Cardiac muscle cell (in vitro differentiated cells and primary cell): Measurements from ENCODE around the gene CSMD2. TPM values are rescaled to one million over a fixed set of nuclear protein-coding genes. Genes with fewer than 3 reads are reported as not detected.

ENCODE experiments used
- DNase-seq, 2 donors: peaks; one replicate each; pipeline versions ENCODE4 v3.0.0 to v3.0.0-alpha.2; 2010 to 2017; ENCODE audit warnings: low read depth in 1 of 2, low spot score in 1 of 2
- H3K27ac ChIP-seq: fragments of 200-600 bp; sonication (generic); 2 replicates; pipeline ENCODE4 v1.5.1; 2016
- H3K27me3 ChIP-seq: fragments of 200-600 bp; sonication (generic); 2 replicates; pipeline ENCODE4 v1.6.0; 2016; ENCODE audit warnings: control low read depth
- H3K36me3 ChIP-seq: fragments of 200-600 bp; sonication (generic); 2 replicates; pipeline ENCODE4 v1.5.1; 2016; ENCODE audit warnings: control low read depth
- H3K4me1 ChIP-seq: fragments of 200-600 bp; sonication (generic); 2 replicates; pipeline ENCODE4 v1.8.1; 2017; ENCODE audit warnings: low read depth, mild to moderate bottlenecking, mixed run types
- H3K4me3 ChIP-seq: fragments of 200-600 bp; sonication (generic); 2 replicates; pipeline ENCODE4 v1.5.1; 2016; ENCODE audit warnings: mild to moderate bottlenecking
- H3K9me3 ChIP-seq: fragments of 200-600 bp; sonication (generic); 2 replicates; pipeline ENCODE4 v1.5.1; 2017; ENCODE audit warnings: low read depth, mild to moderate bottlenecking, control low read depth
- CTCF ChIP-seq: IDR thresholded peaks from 2 replicates; pipeline ENCODE4 v1.5.1; 2012; ENCODE audit warnings: low read depth, mild to moderate bottlenecking, low read length
- polyA plus RNA-seq: library from polyadenylated mRNA; unstranded; fragments of >200 nt; fragmentation: Nextera tagmentation; extraction: Ambion mirVana; gene quantifications from 2 replicates; pipeline ENCODE4 v1.2.1, GENCODE V29; 2016
- total RNA-seq: library from RNA; depleted of rRNA; stranded (reverse); fragments of >200 nt; gene quantifications from 2 replicates; pipeline ENCODE4 v1.2.3, GENCODE V29; 2016

Gene CSMD2
- total and polyA plus RNA-seq, 2 experiments from 2014 or later: 0.24 TPM; not detected in 1

DNA sequence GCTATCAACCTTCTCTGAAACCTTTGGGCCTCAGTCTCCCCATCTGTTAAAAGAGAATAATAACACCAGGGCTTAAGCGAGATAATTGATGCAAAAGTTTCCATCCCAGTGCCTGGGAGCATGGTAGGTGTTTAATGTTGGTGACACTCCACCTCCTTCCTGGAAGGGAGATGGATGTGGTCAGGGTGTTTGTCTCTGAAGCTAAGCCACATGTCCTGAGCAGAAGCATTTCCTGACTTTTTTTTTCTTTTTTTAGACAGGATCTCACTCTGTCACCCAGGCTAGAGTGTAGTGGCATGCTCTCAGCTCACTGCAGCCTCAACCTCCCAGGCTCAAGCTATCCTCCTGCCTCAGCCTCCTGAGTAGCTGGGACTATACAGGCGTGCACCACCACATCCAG lies 373.8 kb downstream of the CSMD2 start:
- H3K4me1 ChIP-seq: no peaks in the 10 kb centered on the region
- H3K4me3 ChIP-seq: no peak overlapping the region
- H3K36me3 ChIP-seq: no peaks in the 10 kb centered on the region
- no peaks in the 10 kb centered on the region for H3K27me3 ChIP-seq
- no peak overlapping the region for H3K27ac ChIP-seq
- no peak for DNase-seq
- TF ChIP-seq CTCF: no peak
- H3K9me3 ChIP-seq: no peaks in the 10 kb centered on the region

DNA sequence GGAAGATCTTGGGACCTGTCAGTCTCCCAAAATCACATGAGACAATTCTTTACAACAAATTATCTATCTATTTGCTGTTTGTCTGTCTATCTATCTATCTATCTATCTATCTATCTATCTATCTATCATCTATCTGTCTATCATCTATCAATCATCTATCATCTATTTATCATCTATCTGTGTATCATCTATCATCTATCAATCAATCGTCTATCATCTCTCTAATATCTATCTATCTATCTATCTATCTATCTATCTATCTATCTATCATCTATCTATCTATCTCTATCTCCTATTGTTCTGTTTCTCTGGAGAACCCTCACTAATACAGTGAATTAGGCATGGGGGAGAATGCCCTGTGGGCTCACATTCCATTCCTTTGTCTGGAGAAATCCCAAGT lies 374.5 kb downstream of the CSMD2 start:
- no peaks in the 10 kb centered on the region for H3K4me1 ChIP-seq
- H3K9me3 ChIP-seq: no peaks in the 10 kb centered on the region
- H3K4me3 ChIP-seq: no peak overlapping the region
- H3K36me3 ChIP-seq: no peaks in the 10 kb centered on the region
- H3K27ac ChIP-seq: no peak overlapping the region
- no peak for TF ChIP-seq CTCF
- no peak for DNase-seq
- no peaks in the 10 kb centered on the region for H3K27me3 ChIP-seq

DNA sequence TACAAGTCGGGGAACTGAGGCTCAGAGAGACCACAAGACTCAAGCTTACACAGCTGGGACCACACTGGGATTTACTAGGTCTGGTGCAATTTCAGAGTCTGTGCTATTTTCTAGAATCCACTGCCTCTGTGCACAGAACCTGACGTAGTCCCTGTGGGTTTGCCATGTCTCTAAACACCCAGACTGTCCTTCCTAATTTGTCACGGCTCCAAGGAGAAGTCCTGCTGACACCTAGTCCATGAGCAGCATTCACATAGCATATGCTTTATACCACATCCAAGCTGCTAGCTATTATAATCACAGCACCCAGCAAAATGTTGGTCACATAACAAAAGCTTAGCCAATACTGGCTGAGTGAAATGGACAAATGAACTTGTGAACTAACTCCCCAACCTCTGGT lies 380.2 kb downstream of the CSMD2 start:
- Histone ChIP-seq H3K27me3 (no peaks in the 10 kb centered on the region), H3K36me3 (no peaks in the 10 kb centered on the region), H3K4me1 (peaks cover 11% of the 10 kb centered on the region), H3K27ac (no peak overlapping the region), H3K4me3 (no peak overlapping the region), H3K9me3 (no peaks in the 10 kb centered on the region)
- no peak for DNase-seq
- TF ChIP-seq CTCF: no peak

DNA sequence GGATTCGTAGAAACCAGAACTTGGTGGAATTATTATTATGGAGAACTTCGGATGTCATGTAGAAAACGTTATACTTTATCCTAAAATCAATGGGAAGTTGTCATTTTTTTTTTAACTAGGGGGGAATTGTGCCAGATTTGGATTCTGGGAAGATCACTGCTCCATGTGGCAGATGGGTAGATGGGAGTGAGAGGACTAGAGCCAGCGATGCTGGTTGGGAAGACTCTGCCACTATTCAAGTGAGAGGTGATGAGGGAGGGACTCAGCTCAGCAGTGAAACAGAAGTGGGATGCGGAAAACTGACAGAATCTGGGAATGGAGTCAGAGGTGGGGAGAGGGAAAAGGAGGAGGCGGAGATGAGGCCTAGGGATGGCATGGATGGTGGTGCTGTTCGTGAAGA lies 382.3 kb downstream of the CSMD2 start:
- no peak for DNase-seq
- Histone ChIP-seq H3K9me3 (no peaks in the 10 kb centered on the region), H3K27ac (no peak overlapping the region), H3K4me1 (peaks cover 11% of the 10 kb centered on the region), H3K27me3 (no peaks in the 10 kb centered on the region), H3K4me3 (no peak overlapping the region), H3K36me3 (no peaks in the 10 kb centered on the region)
- no peak for TF ChIP-seq CTCF

DNA sequence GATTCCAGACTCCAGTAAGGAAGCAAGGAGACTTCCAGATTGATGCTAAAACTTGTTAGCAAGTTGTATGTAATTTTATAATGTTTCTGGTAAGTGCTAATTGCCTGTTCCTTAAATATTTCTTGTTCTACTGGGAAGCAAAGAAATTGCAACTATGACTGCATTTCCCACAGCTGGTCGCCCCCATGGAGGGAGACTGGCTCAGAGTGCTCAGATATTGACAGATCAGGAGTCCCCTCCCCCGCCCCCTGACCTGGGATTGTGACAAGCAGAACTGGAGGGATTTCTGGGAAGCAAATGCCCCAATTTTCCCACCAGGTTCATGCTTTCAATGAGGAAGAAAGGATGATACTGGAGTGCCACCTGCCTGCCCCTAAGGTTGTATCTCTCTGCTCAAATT lies 383.4 kb downstream of the CSMD2 start:
- no peak overlapping the region for H3K27ac ChIP-seq
- H3K4me3 ChIP-seq: no peak overlapping the region
- TF ChIP-seq CTCF: no peak
- no peaks in the 10 kb centered on the region for H3K9me3 ChIP-seq
- H3K27me3 ChIP-seq: no peaks in the 10 kb centered on the region
- no peaks in the 10 kb centered on the region for H3K36me3 ChIP-seq
- H3K4me1 ChIP-seq: peaks cover 11% of the 10 kb centered on the region
- DNase-seq: no peak

GRCh38 chr1:33777337-33777736 lies 387.7 kb downstream of the CSMD2 start:
- H3K4me1 ChIP-seq: peaks cover 11% of the 10 kb centered on the region
- TF ChIP-seq CTCF: no peak
- DNase-seq: no peak

More at GRCh38 chr1:33777337-33777736, 387.7 kb downstream of the CSMD2 start:
- H3K27ac ChIP-seq: no peak overlapping the region
- no peaks in the 10 kb centered on the region for H3K36me3 ChIP-seq
- no peak overlapping the region for H3K4me3 ChIP-seq
- no peaks in the 10 kb centered on the region for H3K9me3 ChIP-seq
- no peaks in the 10 kb centered on the region for H3K27me3 ChIP-seq
